Anterior cingulate cortex (tissue), 58 donors: ENCODE results near the gene ACSF3.
A peak's percentile ranks its signal among the peaks of the same experiment; 100 is the strongest.
"Not testable (repeated sequence)": the region's sequence is repeated elsewhere in the genome, so short reads cannot be mapped to it uniquely, and the experiment has no call there.

Experiments
- DNase-seq, 58 donors: peaks; one replicate each; lab custom pipeline; 2025; lab: John Stamatoyannopoulos, UW

Gene ACSF3

GRCh38 chr16:89184933-89185794 is 91.5 kb downstream of the ACSF3 start:
- no peak for DNase-seq

- not testable (repeated sequence) for DNase-seq
Observed at GRCh38 chr16:89185887-89186592, 92.4 kb downstream of the ACSF3 start.

- DNase-seq, result not testable (repeated sequence)
Observed at GRCh38 chr16:89186593-89187031, 93.0 kb downstream of the ACSF3 start.

GRCh38 chr16:89187032-89187769 is 93.5 kb downstream of the ACSF3 start:
- DNase-seq, result no peak

GRCh38 chr16:89187770-89188392 is 94.2 kb downstream of the ACSF3 start:
- no peak for DNase-seq

- DNase-seq, result not testable (repeated sequence)
Observed at GRCh38 chr16:89188471-89189357, 95.1 kb downstream of the ACSF3 start.

GRCh38 chr16:89189358-89190025 is 95.8 kb downstream of the ACSF3 start:
- DNase-seq, result no peak

GRCh38 chr16:89190150-89190958 is 96.7 kb downstream of the ACSF3 start:
- DNase-seq, result no peak

- DNase-seq, result no peak
Observed at GRCh38 chr16:89191033-89191900, 97.6 kb downstream of the ACSF3 start.

- DNase-seq, result no peak
Observed at GRCh38 chr16:89191901-89192185, 98.2 kb downstream of the ACSF3 start.

GRCh38 chr16:89192186-89192955 is 98.7 kb downstream of the ACSF3 start:
- peak in 9 of 58 donors; percentile 10 to 74 (median 35) for DNase-seq

- peak in 4 of 58 donors; percentile 5 to 20 (median 8) for DNase-seq
Observed at GRCh38 chr16:89192956-89193575, 99.4 kb downstream of the ACSF3 start.

- DNase-seq, result no peak
Observed at GRCh38 chr16:89193576-89194293, 100.1 kb downstream of the ACSF3 start.

GRCh38 chr16:89194340-89195311 is 101.0 kb downstream of the ACSF3 start:
- DNase-seq, result no peak
